Keratinocyte (primary cell): Measurements from ENCODE around the gene MVB12B.

Experiments used
- CTCF ChIP-seq, 3 experiments: IDR thresholded peaks in 1 of 3; conservative IDR thresholded peaks in 1 of 3; optimal IDR thresholded peaks in 1 of 3; 2 replicates in 2 of 3; 3 replicates in 1 of 3; pipeline versions ENCODE3 to v1.5.1; 2011; ENCODE audit warnings: low read length in 3 of 3, mild to moderate bottlenecking in 3 of 3, moderate library complexity in 2 of 3, control low read depth in 1 of 3, inconsistent platforms in 1 of 3; ENCODE audit not compliant: insufficient read depth in 2 of 3; ENCODE audit errors: extremely low read depth in 1 of 3
- EZH2 ChIP-seq: IDR thresholded peaks from one replicate; pipeline ENCODE4 v1.6.1; 2012; ENCODE audit warnings: inconsistent platforms, mild to moderate bottlenecking, low read length, moderate library complexity

- TF ChIP-seq CTCF (optimal IDR thresholded peaks at IDR 0.05 in 1 of 3, IDR thresholded peaks at IDR 0.05 in 1 of 3, conservative IDR thresholded peaks at IDR 0.05 in 1 of 3; ENCODE audit: extremely low read depth in 1 of 3, insufficient read depth in 2 of 3, low read length in 3 of 3) (no peak), EZH2 (no peak)
Observed at GRCh38 chr9:126554292-126554691, 227.7 kb downstream of the MVB12B start.
